NCI-H510A (cell line): ENCODE results near the gene ALPI.
"Not testable (repeated sequence)": the region's sequence is repeated elsewhere in the genome, so short reads cannot be mapped to it uniquely, and the experiment has no call there.

Source experiments
- DNase-seq: peaks from one replicate; lab custom pipeline; 2025; lab: John Stamatoyannopoulos, UW

Gene ALPI

GRCh38 chr2:232420463-232421188 is 35.3 kb upstream of the ALPI start:
- DNase-seq = peak; percentile 91

- DNase-seq = no peak
Observed at GRCh38 chr2:232421189-232421785, 34.7 kb upstream of the ALPI start.

- no peak for DNase-seq
Observed at GRCh38 chr2:232422051-232422450, 33.9 kb upstream of the ALPI start.

- not testable (repeated sequence) for DNase-seq
Observed at GRCh38 chr2:232422996-232423395, 33.0 kb upstream of the ALPI start.

- DNase-seq = not testable (repeated sequence)
Observed at GRCh38 chr2:232423407-232423806, 32.5 kb upstream of the ALPI start.

- no peak for DNase-seq
Observed at GRCh38 chr2:232431705-232432590, 24.0 kb upstream of the ALPI start.

GRCh38 chr2:232432598-232433184 is 23.3 kb upstream of the ALPI start:
- DNase-seq = no peak

GRCh38 chr2:232433622-232434021 is 22.3 kb upstream of the ALPI start:
- not testable (repeated sequence) for DNase-seq

GRCh38 chr2:232434091-232434490 is 21.9 kb upstream of the ALPI start:
- no peak for DNase-seq

- DNase-seq = no peak
Observed at GRCh38 chr2:232434563-232435374, 21.2 kb upstream of the ALPI start.

GRCh38 chr2:232435375-232435648 is 20.6 kb upstream of the ALPI start:
- DNase-seq = no peak

- DNase-seq = no peak
Observed at GRCh38 chr2:232435805-232436204, 20.1 kb upstream of the ALPI start.

GRCh38 chr2:232436381-232437194 is 19.4 kb upstream of the ALPI start:
- no peak for DNase-seq

- DNase-seq = no peak
Observed at GRCh38 chr2:232437195-232437571, 18.8 kb upstream of the ALPI start.

GRCh38 chr2:232438091-232438490 is 17.9 kb upstream of the ALPI start:
- no peak for DNase-seq

- DNase-seq = no peak
Observed at GRCh38 chr2:232438951-232439757, 16.8 kb upstream of the ALPI start.

- DNase-seq = no peak
Observed at GRCh38 chr2:232439758-232440135, 16.2 kb upstream of the ALPI start.

GRCh38 chr2:232440220-232441018 is 15.5 kb upstream of the ALPI start:
- peak; percentile 66 for DNase-seq

GRCh38 chr2:232441147-232441651 is 14.8 kb upstream of the ALPI start:
- no peak for DNase-seq
